ENCODE measurements around the gene CD44. TPM values are rescaled to one million over a fixed set of nuclear protein-coding genes. Genes with fewer than 3 reads are reported as not detected.

CD44 gene
- total and polyA plus RNA-seq, 4 experiments from 2014 or later = 390 to 809 (median 681) TPM

GRCh38 chr11:35127619-35128018 is 11.4 kb upstream of the CD44 start:
- peaks cover 46% of the 10 kb centered on the region for H3K4me1 ChIP-seq (ENCODE audit: insufficient read depth, low read length)
- Mint-ChIP-seq H3K27ac (peak overlapping the region in 1 of 7 donors; percentile 64), H3K4me1 (peaks cover 37 to 63% (median 56%) of the 10 kb centered on the region in 4 donors), H3K36me3 (no peaks in the 10 kb centered on the region), H3K9me3 (no peaks in the 10 kb centered on the region), H3K4me3 (peak overlapping the region in 1 of 8 donors; percentile 77), H3K27me3 (no peaks in the 10 kb centered on the region)
- intact Hi-C loops (cut with micrococcal nuclease) = no loop called here
- H3K9me3 ChIP-seq (ENCODE audit: control insufficient read depth in 1 of 2, low read length in 2 of 2) = no peaks in the 10 kb centered on the region
- DNase-seq = no peak
- no peak overlapping the region for H3K27ac ChIP-seq (ENCODE audit: low read depth, low read length)
- no peak overlapping the region for H3K4me3 ChIP-seq (ENCODE audit: low read length in 2 of 2)
- CTCF ChIA-PET (ENCODE audit: partially characterized antibody) = interaction anchor here (3.6 kb wide), 1 partner anchor 81 kb away, joined by 8 read pairs; no protein-coding TSS in a partner anchor
- POLR2A ChIA-PET (ENCODE audit: partially characterized antibody) = interaction anchor here (1.3 to 6.2 kb wide), 3 partner anchors 9 to 33 kb away, joined by 4 to 63 read pairs (median 5); partner anchors contain the start of gene CD44
- no peaks in the 10 kb centered on the region for H3K27me3 ChIP-seq (ENCODE audit: insufficient read depth, low read length)
- no peaks in the 10 kb centered on the region for H3K36me3 ChIP-seq (ENCODE audit: insufficient read depth, low read length)

- Mint-ChIP-seq H3K4me1 (peaks cover 14 to 41% (median 37%) of the 10 kb centered on the region in 4 donors), H3K27me3 (no peaks in the 10 kb centered on the region), H3K4me3 (no peak overlapping the region), H3K36me3 (no peaks in the 10 kb centered on the region), H3K9me3 (no peaks in the 10 kb centered on the region), H3K27ac (peak overlapping the region in 3 of 7 donors; percentile 2 to 86 (median 29))
- Histone ChIP-seq H3K27me3 (ENCODE audit: insufficient read depth, low read length) (no peaks in the 10 kb centered on the region), H3K4me1 (ENCODE audit: insufficient read depth, low read length) (peaks cover 21% of the 10 kb centered on the region), H3K4me3 (ENCODE audit: low read length in 2 of 2) (no peak overlapping the region), H3K9me3 (ENCODE audit: control insufficient read depth in 1 of 2, low read length in 2 of 2) (no peaks in the 10 kb centered on the region), H3K27ac (ENCODE audit: low read depth, low read length) (no peak overlapping the region), H3K36me3 (ENCODE audit: insufficient read depth, low read length) (no peaks in the 10 kb centered on the region)
- POLR2A ChIA-PET (ENCODE audit: partially characterized antibody) = interaction anchor here (1.6 to 3.6 kb wide), 2 partner anchors 9 to 48 kb away, joined by 4 to 23 read pairs; partner anchors contain the start of gene CD44
- CTCF ChIA-PET (ENCODE audit: partially characterized antibody) = interaction anchor here (1.6 to 2.0 kb wide), 2 partner anchors 23 to 125 kb away, joined by 3 to 5 read pairs; no protein-coding TSS in a partner anchor
- DNase-seq = no peak
- intact Hi-C loops (cut with micrococcal nuclease) = no loop called here
These were observed 7.9 kb upstream of the CD44 start for GRCh38 chr11:35131094-35131493.

- DNase-seq = no peak
- H3K9me3 ChIP-seq (ENCODE audit: control insufficient read depth in 1 of 2, low read length in 2 of 2) = no peaks in the 10 kb centered on the region
- POLR2A ChIA-PET (ENCODE audit: partially characterized antibody) = interaction anchor here (1.4 to 3.6 kb wide), 3 partner anchors 8 to 47 kb away, joined by 3 to 23 read pairs (median 4); partner anchors contain the start of gene CD44
- Mint-ChIP-seq H3K27me3 (no peaks in the 10 kb centered on the region), H3K4me3 (no peak overlapping the region), H3K27ac (peak overlapping the region in 3 of 7 donors; percentile 32 to 62 (median 47)), H3K36me3 (no peaks in the 10 kb centered on the region), H3K9me3 (no peaks in the 10 kb centered on the region), H3K4me1 (peaks cover 8 to 37% (median 31%) of the 10 kb centered on the region in 4 donors)
- CTCF ChIA-PET (ENCODE audit: partially characterized antibody) = no interaction called here
- peaks cover 16% of the 10 kb centered on the region for H3K4me1 ChIP-seq (ENCODE audit: insufficient read depth, low read length)
- intact Hi-C loops (cut with micrococcal nuclease) = no loop called here
- no peaks in the 10 kb centered on the region for H3K27me3 ChIP-seq (ENCODE audit: insufficient read depth, low read length)
- no peak overlapping the region for H3K4me3 ChIP-seq (ENCODE audit: low read length in 2 of 2)
- H3K27ac ChIP-seq (ENCODE audit: low read depth, low read length) = no peak overlapping the region
- no peaks in the 10 kb centered on the region for H3K36me3 ChIP-seq (ENCODE audit: insufficient read depth, low read length)
These were observed 7.1 kb upstream of the CD44 start for GRCh38 chr11:35131886-35132285.

DNA sequence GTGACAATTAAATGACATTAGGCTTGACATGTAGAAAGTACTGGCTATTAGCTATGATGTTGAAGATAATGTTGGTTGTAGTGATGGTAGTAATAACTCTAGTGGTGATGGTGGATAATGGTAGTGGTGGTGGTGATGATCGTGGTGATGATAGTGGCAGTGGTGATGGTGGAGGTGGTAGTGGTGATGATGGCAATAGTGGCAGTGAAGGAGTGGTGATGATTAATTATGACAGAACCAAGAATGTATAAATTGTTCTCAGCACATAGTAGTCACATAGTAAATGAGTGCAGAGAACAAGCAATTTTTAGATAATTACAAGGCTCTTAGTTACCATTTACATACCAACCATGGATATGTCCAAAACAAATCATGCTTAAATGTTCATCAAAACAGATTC is 5.3 kb upstream of the CD44 start:
- Histone ChIP-seq H3K36me3 (ENCODE audit: insufficient read depth, low read length) (no peaks in the 10 kb centered on the region), H3K4me1 (ENCODE audit: insufficient read depth, low read length) (peaks cover 26% of the 10 kb centered on the region), H3K9me3 (ENCODE audit: control insufficient read depth in 1 of 2, low read length in 2 of 2) (no peaks in the 10 kb centered on the region), H3K27ac (ENCODE audit: low read depth, low read length) (no peak overlapping the region), H3K27me3 (ENCODE audit: insufficient read depth, low read length) (no peaks in the 10 kb centered on the region), H3K4me3 (ENCODE audit: low read length in 2 of 2) (no peak overlapping the region)
- POLR2A ChIA-PET (ENCODE audit: partially characterized antibody) = interaction anchor here (0.6 to 1.0 kb wide), 2 partner anchors 14 to 44 kb away, joined by 3 to 4 read pairs; no protein-coding TSS in a partner anchor
- Mint-ChIP-seq H3K27me3 (no peaks in the 10 kb centered on the region), H3K27ac (peak overlapping the region in 1 of 7 donors; percentile 0), H3K4me1 (peaks cover 20 to 44% (median 41%) of the 10 kb centered on the region in 4 donors), H3K36me3 (peaks cover 0 to 6% of the 10 kb centered on the region in 2 donors), H3K9me3 (no peaks in the 10 kb centered on the region), H3K4me3 (no peak overlapping the region)
- CTCF ChIA-PET (ENCODE audit: partially characterized antibody) = no interaction called here
- no peak for DNase-seq
- intact Hi-C loops (cut with micrococcal nuclease) = no loop called here

- POLR2A ChIA-PET (ENCODE audit: partially characterized antibody) = interaction anchor here (0.8 to 1.3 kb wide), 3 partner anchors 9 to 52 kb away, joined by 4 to 5 read pairs (median 4); no protein-coding TSS in a partner anchor
- no peak overlapping the region for H3K4me3 Mint-ChIP-seq
These were observed 4.4 kb upstream of the CD44 start for GRCh38 chr11:35134403-35135148.

GRCh38 chr11:35135222-35135621 is 3.7 kb upstream of the CD44 start:
- Histone ChIP-seq H3K27ac (ENCODE audit: low read depth, low read length) (no peak overlapping the region), H3K27me3 (ENCODE audit: insufficient read depth, low read length) (no peaks in the 10 kb centered on the region), H3K4me1 (ENCODE audit: insufficient read depth, low read length) (peaks cover 26% of the 10 kb centered on the region), H3K36me3 (ENCODE audit: insufficient read depth, low read length) (no peaks in the 10 kb centered on the region), H3K4me3 (ENCODE audit: low read length in 2 of 2) (no peak overlapping the region), H3K9me3 (ENCODE audit: control insufficient read depth in 1 of 2, low read length in 2 of 2) (no peaks in the 10 kb centered on the region)
- no peak overlapping the region for H3K27ac Mint-ChIP-seq
- no peak overlapping the region for H3K4me3 Mint-ChIP-seq
- DNase-seq = no peak
- peaks cover 0 to 19% of the 10 kb centered on the region in 2 donors for H3K36me3 Mint-ChIP-seq
- CTCF ChIA-PET (ENCODE audit: partially characterized antibody) = interaction anchor here (1.5 kb wide), 1 partner anchor 170 kb away, joined by 3 read pairs; no protein-coding TSS in a partner anchor
- intact Hi-C loops (cut with micrococcal nuclease) = no loop called here
- H3K4me1 Mint-ChIP-seq = peaks cover 21 to 49% (median 41%) of the 10 kb centered on the region in 4 donors
- POLR2A ChIA-PET (ENCODE audit: partially characterized antibody) = interaction anchor here (1.3 kb wide), 2 partner anchors 9 to 52 kb away, joined by 4 to 5 read pairs; no protein-coding TSS in a partner anchor
- H3K9me3 Mint-ChIP-seq = no peaks in the 10 kb centered on the region
- H3K27me3 Mint-ChIP-seq = no peaks in the 10 kb centered on the region

More at GRCh38 chr11:35134403-35135148, 4.4 kb upstream of the CD44 start:
- Histone ChIP-seq H3K36me3 (ENCODE audit: insufficient read depth, low read length) (no peaks in the 10 kb centered on the region), H3K9me3 (ENCODE audit: control insufficient read depth in 1 of 2, low read length in 2 of 2) (no peaks in the 10 kb centered on the region), H3K4me3 (ENCODE audit: low read length in 2 of 2) (no peak overlapping the region), H3K27ac (ENCODE audit: low read depth, low read length) (no peak overlapping the region), H3K27me3 (ENCODE audit: insufficient read depth, low read length) (no peaks in the 10 kb centered on the region), H3K4me1 (ENCODE audit: insufficient read depth, low read length) (peaks cover 26% of the 10 kb centered on the region)
- Mint-ChIP-seq H3K27ac (peak overlapping the region in 1 of 7 donors; percentile 1), H3K36me3 (peaks cover 0 to 14% of the 10 kb centered on the region in 2 donors), H3K9me3 (no peaks in the 10 kb centered on the region), H3K27me3 (no peaks in the 10 kb centered on the region), H3K4me1 (peaks cover 21 to 48% (median 41%) of the 10 kb centered on the region in 4 donors)
- no peak for DNase-seq
- intact Hi-C loops (cut with micrococcal nuclease) = no loop called here
- CTCF ChIA-PET (ENCODE audit: partially characterized antibody) = interaction anchor here (1.5 kb wide), 1 partner anchor 171 kb away, joined by 3 read pairs; no protein-coding TSS in a partner anchor

GRCh38 chr11:35136311-35136710 is 2.7 kb upstream of the CD44 start:
- Mint-ChIP-seq H3K9me3 (no peaks in the 10 kb centered on the region), H3K4me1 (peaks cover 19 to 52% (median 34%) of the 10 kb centered on the region in 4 donors), H3K27ac (peak overlapping the region in 1 of 7 donors; percentile 31), H3K36me3 (peaks cover 0 to 30% of the 10 kb centered on the region in 2 donors), H3K4me3 (no peak overlapping the region), H3K27me3 (no peaks in the 10 kb centered on the region)
- POLR2A ChIA-PET (ENCODE audit: partially characterized antibody) = interaction anchor here (0.7 to 1.0 kb wide), 4 partner anchors 9 to 91 kb away, joined by 3 to 5 read pairs (median 3); no protein-coding TSS in a partner anchor
- Histone ChIP-seq H3K36me3 (ENCODE audit: insufficient read depth, low read length) (no peaks in the 10 kb centered on the region), H3K4me3 (ENCODE audit: low read length in 2 of 2) (no peak overlapping the region), H3K27me3 (ENCODE audit: insufficient read depth, low read length) (no peaks in the 10 kb centered on the region), H3K4me1 (ENCODE audit: insufficient read depth, low read length) (peaks cover 25% of the 10 kb centered on the region), H3K9me3 (ENCODE audit: control insufficient read depth in 1 of 2, low read length in 2 of 2) (no peaks in the 10 kb centered on the region), H3K27ac (ENCODE audit: low read depth, low read length) (no peak overlapping the region)
- CTCF ChIA-PET (ENCODE audit: partially characterized antibody) = interaction anchor here (1.1 kb wide), 1 partner anchor 90 kb away, joined by 5 read pairs; no protein-coding TSS in a partner anchor
- intact Hi-C loops (cut with micrococcal nuclease) = no loop called here
- DNase-seq = no peak

Data from CD4-positive, alpha-beta memory T cell (primary cell).